HG03442 (cell line): ENCODE results near the gene PNISR.

Source experiments
- ATAC-seq: cut with Tn5 transposase; IDR thresholded peaks from one replicate; pipeline ENCODE4 v1.9.1; 2021; ENCODE audit warnings: mild to moderate bottlenecking, moderate library complexity; ENCODE audit not compliant: unreplicated experiment

PNISR gene

GRCh38 chr6:99348288-99349170 lies 76.6 kb downstream of the PNISR start:
- no peak for ATAC-seq
